ENCODE data around the gene CC2D1A. TPM values are rescaled to one million over a fixed set of nuclear protein-coding genes. Genes with fewer than 3 reads are reported as not detected.

The CC2D1A gene
- polyA plus RNA-seq, 1 of the 3 experiments (the other 2 are of a cell fraction), result 24.2 TPM

GRCh38 chr19:13923194-13923987, 17.4 kb downstream of the CC2D1A start:
- Histone ChIP-seq H3K9me2 (no peaks in the 10 kb centered on the region), H3K79me2 (ENCODE audit: insufficient read depth) (no peaks in the 10 kb centered on the region), H3K27ac (ENCODE audit: low read depth in 2 of 2, low read length in 1 of 2) (no peak overlapping the region), H4K20me1 (ENCODE audit: insufficient read depth) (no peaks in the 10 kb centered on the region), H3K4me1 (ENCODE audit: control insufficient read depth in 1 of 2, insufficient read depth in 2 of 2, low read depth in 1 of 2, low read length in 1 of 2) (no peaks in the 10 kb centered on the region), H3K4me3 (ENCODE audit: low read depth in 2 of 2, low read length in 1 of 2) (no peak overlapping the region), H3K9me3 (no peaks in the 10 kb centered on the region), H2AFZ (ENCODE audit: low read depth) (no peak overlapping the region), H3K36me3 (replicated peaks in 1 of 2; ENCODE audit: control insufficient read depth in 1 of 2, insufficient read depth in 2 of 2, low read length in 1 of 2) (peaks cover 13 to 16% of the 10 kb centered on the region in 2 experiments), H3K9ac (no peak overlapping the region), H3K4me2 (no peak overlapping the region), H3F3A (replicated peaks; ENCODE audit: insufficient read depth) (no peaks in the 10 kb centered on the region), H3K27me3 (ENCODE audit: insufficient read depth) (no peaks in the 10 kb centered on the region)
- no peak for DNase-seq
- 92% methylated on average over 24 of the region's 28 CpGs for whole genome bisulfite sequencing (ENCODE audit: low lambda C conversion rate)
- CTCF ChIA-PET, result interaction anchor here (0.9 to 1.6 kb wide), 2 partner anchors 40 to 150 kb away, joined by 3 to 4 read pairs; no protein-coding TSS in a partner anchor
- TF ChIP-seq MAX (IDR thresholded peaks at IDR 0.05; ENCODE audit: low read depth) (no peak), TAF1 (IDR thresholded peaks at IDR 0.05; ENCODE audit: borderline replicate concordance, low read depth, low read length) (no peak), GABPA (IDR thresholded peaks at IDR 0.05; ENCODE audit: low read depth) (no peak), NRF1 (IDR thresholded peaks at IDR 0.05; ENCODE audit: low read depth, low read length) (no peak), RCOR1 (IDR thresholded peaks at IDR 0.05; ENCODE audit: low read length) (no peak), CHD2 (IDR thresholded peaks at IDR 0.05; ENCODE audit: low read length, partially characterized antibody) (no peak), ZBTB33 (IDR thresholded peaks at IDR 0.05; ENCODE audit: borderline replicate concordance, low read depth) (no peak), USF1 (IDR thresholded peaks at IDR 0.05; ENCODE audit: borderline replicate concordance, low read depth) (no peak), MXI1 (IDR thresholded peaks at IDR 0.05; ENCODE audit: low read depth, low read length) (no peak), MEF2A (IDR thresholded peaks at IDR 0.05; ENCODE audit: borderline replicate concordance, low read depth) (no peak), NFIC (IDR thresholded peaks at IDR 0.05; ENCODE audit: borderline replicate concordance) (no peak), TEAD4 (IDR thresholded peaks at IDR 0.05; ENCODE audit: borderline replicate concordance, insufficient read depth) (no peak), RAD21 (IDR thresholded peaks at IDR 0.05; ENCODE audit: low read length) (no peak)
- POLR2A ChIA-PET, result interaction anchor here (1.5 kb wide), 1 partner anchor 11 kb away, joined by 4 read pairs; no protein-coding TSS in a partner anchor

GRCh38 chr19:13926010-13926409, 20.0 kb downstream of the CC2D1A start:
- DNase-seq, result no peak
- Histone ChIP-seq H3K27me3 (ENCODE audit: insufficient read depth) (no peaks in the 10 kb centered on the region), H3K9me3 (no peaks in the 10 kb centered on the region), H3K36me3 (replicated peaks in 1 of 2; ENCODE audit: control insufficient read depth in 1 of 2, insufficient read depth in 2 of 2, low read length in 1 of 2) (peaks cover 4 to 7% of the 10 kb centered on the region in 2 experiments), H3K9ac (no peak overlapping the region), H3K4me2 (no peak overlapping the region), H3K79me2 (ENCODE audit: insufficient read depth) (no peaks in the 10 kb centered on the region), H2AFZ (ENCODE audit: low read depth) (no peak overlapping the region), H3K9me2 (no peaks in the 10 kb centered on the region), H3F3A (replicated peaks; ENCODE audit: insufficient read depth) (no peaks in the 10 kb centered on the region), H4K20me1 (ENCODE audit: insufficient read depth) (no peaks in the 10 kb centered on the region), H3K27ac (ENCODE audit: low read depth in 2 of 2, low read length in 1 of 2) (no peak overlapping the region), H3K4me1 (ENCODE audit: control insufficient read depth in 1 of 2, insufficient read depth in 2 of 2, low read depth in 1 of 2, low read length in 1 of 2) (peaks cover 0 to 7% of the 10 kb centered on the region in 2 experiments; a peak in 1 of 4 replicates), H3K4me3 (ENCODE audit: low read depth in 2 of 2, low read length in 1 of 2) (no peak overlapping the region)
- POLR2A ChIA-PET, result no interaction called here
- CTCF ChIA-PET, result no interaction called here
- TF ChIP-seq EZH2phosphoT487 (IDR thresholded peaks at IDR 0.05; ENCODE audit: borderline replicate concordance, low read depth), result no peak
- TF ChIP-seq SMC3 (IDR thresholded peaks at IDR 0.05; ENCODE audit: low read depth, low read length), result no peak
- TF ChIP-seq GATA2 (CRISPR knock-in tag; IDR thresholded peaks at IDR 0.05), result no peak
- no peak for TF ChIP-seq MEF2A (IDR thresholded peaks at IDR 0.05; ENCODE audit: borderline replicate concordance, low read depth)
- TF ChIP-seq NFIC (IDR thresholded peaks at IDR 0.05; ENCODE audit: borderline replicate concordance), result no peak
- TF ChIP-seq PBX3 (IDR thresholded peaks at IDR 0.05), result no peak
- no peak for TF ChIP-seq RCOR1 (IDR thresholded peaks at IDR 0.05; ENCODE audit: low read length)
- WGBS (ENCODE audit: low lambda C conversion rate), result 85% methylated on average over 3 of the region's 4 CpGs
